GM03348 (cell line): ENCODE results near the gene C1orf210.

ENCODE experiments used
- DNase-seq: peaks from one replicate; pipeline ENCODE4 v3.0.0; 2012; ENCODE audit warnings: low spot score

C1orf210 gene

DNA sequence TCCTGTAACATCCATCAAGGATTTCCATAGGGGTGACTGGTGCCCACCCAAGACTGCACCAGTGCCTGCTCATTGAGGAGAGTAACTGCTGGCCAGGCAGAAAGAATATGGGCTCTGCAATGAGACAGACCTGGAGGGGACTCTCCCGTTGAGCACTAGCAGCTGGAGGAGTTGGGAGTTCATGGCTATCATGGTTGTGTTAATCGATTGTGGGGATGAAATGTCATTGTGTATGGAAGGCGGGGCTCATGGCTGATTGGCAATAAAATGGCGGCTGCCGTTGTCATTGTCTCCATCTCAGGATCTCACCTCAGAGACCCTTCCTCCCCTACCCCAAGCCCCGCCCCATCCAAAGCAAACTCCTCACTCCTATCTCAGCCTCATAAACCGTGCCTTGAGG is 11.7 kb downstream of the C1orf210 start:
- no peak for DNase-seq

GRCh38 chr1:43272576-43273571 is 12.5 kb downstream of the C1orf210 start:
- DNase-seq, result no peak

- DNase-seq, result no peak
Measured at GRCh38 chr1:43272161-43272560, 13.2 kb downstream of the C1orf210 start.

DNA sequence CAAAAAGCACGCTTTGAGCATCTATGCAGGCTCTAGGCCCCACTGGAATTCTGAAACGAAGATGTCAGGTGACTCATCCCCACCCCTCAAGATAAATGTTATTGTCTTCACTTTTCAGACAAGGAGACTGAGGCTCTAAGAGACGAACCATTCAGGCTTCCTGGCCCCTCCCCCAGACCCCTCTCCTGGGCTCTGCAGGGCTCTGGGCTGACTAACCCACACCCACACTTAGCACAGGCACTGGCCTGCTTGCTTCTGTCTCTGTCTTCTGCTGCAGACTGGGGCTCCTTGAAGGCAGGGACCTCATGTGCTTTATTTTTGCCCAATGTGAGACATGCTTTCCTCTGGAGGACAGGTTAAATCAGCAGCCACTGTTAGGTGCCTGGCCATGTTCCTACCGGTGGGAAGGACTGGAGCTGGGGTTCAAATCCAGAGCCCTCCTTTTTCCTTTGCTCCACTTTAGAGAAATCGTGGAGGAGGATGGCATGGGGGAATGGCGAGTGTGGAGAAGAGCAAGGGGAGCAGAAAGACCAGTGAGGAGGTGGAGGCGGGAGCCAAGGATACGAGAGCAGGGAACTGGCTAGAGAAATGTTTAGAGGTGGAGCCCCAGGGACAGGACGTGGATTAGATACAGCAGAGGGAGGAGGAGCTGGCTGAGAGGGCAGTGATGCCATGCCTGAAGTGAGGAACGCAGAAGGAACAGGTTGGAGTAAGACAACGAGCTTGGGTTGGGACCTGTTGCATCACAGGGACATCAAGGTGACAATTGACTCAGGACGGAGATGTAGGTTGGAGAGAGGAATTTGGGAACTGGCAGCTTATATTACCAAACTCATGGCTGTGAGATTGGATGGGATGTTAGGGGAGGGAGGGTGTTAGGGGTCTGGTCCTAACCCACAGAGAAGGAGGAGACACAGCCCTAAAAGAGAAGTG is 13.9 kb downstream of the C1orf210 start:
- DNase-seq, result no peak

DNA sequence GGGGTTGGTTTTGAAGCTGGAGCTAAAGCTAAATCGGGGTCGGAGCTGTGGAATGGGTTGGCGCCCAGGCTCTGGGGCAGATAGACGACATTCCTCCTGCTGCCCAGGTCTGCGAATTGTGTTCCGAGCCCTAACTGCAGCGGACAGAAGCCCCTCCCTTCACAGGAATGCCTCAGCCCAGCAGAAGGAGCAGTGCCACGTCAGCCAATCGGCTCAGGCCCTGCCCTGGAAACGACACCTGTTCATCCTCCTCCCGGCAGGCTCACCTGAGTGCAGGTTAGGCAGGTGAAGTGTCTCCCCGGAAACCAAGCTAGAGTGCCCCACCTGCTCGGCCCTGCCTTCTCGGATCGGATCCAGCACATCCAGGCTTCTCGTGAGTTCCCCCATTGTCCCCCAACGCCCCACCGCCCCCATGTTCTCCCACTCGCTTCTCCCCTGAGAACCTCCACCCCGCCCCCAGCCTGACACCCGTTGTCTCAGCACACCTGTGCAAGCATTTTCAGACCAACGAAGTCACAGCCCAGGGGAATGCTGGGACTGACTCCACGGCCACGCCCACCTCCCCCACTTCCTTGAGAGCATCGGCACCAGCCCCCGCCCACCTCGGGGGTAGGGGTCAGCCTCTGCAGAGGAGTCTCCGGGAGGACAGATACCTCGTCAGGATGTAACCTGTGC is 14.8 kb downstream of the C1orf210 start:
- peak; percentile 32 for DNase-seq

GRCh38 chr1:43269627-43270375 is 15.6 kb downstream of the C1orf210 start, which contains the start of gene TMEM125:
TMEM125 (plus strand) TSS chr1:43269983; CDS start chr1:43272723, 2,740 bp downstream.
- DNase-seq, result peak; percentile 7

DNA sequence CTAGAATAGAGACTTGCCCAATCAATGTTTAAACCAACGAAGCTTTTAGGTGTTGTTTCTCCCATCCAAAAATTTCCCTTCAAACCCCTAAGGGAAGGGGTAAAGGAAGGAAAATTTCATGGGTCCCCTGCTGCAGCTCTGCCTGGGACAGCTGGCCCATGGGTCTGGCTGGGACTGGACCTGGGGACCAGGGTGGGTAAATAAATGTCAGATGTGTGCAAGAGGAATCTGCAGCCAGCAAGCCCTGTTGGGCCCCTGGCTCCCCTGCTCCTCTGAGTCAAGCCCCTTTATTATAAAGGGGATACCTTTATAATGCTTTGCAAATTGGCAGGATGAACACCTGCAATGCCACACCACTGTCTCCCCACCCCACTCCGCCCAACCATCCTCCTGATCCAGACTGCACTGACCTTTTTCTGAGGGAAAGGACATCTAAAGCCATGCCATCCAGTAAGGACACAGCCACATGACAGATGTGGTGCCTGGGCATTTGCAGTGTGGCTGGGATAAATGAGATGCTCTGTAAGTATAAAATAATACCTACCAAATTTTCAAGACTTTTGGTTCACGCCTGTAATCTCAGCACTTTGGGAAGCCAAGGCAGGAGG is 17.5 kb downstream of the C1orf210 start:
- DNase-seq, result no peak

DNA sequence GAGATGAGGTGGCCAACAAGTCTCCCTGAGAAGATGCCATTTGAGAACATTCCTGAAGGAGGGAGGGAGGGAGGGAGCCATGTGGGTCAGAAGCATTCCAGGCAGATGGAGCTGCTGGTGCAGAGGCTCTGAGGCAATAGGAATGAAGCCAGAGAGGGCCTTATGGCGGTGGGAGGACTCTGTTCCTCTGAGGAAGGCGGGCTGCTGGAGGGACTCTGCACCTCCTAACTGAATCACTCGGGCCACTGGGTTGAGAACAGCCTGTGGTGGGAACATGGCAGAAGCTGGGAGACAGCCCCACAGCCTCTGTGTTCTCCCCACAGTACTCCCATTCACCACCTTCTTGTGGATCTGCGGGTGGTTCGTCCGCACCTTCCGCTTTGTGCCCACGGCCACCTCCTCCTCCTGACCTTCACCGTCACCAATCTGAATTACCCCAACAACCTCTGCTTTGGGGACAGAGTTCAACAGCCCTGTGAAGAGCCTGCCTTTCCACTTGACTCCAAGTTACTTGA is 18.0 kb downstream of the C1orf210 start:
- DNase-seq, result peak; percentile 83

- no peak for DNase-seq
Measured at GRCh38 chr1:43266881-43267280, 18.5 kb downstream of the C1orf210 start.

GRCh38 chr1:43265431-43265830 is 19.9 kb downstream of the C1orf210 start:
- no peak for DNase-seq

DNA sequence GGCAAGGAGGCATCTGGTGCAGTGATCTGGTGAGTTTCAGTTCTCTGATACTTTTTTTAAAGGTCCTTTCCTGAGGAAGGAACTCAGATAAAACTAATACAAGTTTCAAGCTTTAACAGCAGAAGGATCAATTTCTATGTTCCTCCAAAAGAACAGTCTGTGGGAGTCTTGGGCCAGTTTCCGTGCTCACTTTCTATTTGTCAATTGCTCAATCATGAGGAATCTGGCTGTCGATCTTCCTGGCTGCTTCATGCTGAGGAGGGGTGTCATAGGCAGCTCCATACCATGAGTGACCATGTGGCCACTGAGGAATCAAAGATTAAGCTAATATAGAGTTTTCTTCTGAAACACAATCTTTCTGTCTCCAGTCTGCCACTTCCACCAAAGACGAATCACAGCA is 27.0 kb downstream of the C1orf210 start:
- no peak for DNase-seq

DNA sequence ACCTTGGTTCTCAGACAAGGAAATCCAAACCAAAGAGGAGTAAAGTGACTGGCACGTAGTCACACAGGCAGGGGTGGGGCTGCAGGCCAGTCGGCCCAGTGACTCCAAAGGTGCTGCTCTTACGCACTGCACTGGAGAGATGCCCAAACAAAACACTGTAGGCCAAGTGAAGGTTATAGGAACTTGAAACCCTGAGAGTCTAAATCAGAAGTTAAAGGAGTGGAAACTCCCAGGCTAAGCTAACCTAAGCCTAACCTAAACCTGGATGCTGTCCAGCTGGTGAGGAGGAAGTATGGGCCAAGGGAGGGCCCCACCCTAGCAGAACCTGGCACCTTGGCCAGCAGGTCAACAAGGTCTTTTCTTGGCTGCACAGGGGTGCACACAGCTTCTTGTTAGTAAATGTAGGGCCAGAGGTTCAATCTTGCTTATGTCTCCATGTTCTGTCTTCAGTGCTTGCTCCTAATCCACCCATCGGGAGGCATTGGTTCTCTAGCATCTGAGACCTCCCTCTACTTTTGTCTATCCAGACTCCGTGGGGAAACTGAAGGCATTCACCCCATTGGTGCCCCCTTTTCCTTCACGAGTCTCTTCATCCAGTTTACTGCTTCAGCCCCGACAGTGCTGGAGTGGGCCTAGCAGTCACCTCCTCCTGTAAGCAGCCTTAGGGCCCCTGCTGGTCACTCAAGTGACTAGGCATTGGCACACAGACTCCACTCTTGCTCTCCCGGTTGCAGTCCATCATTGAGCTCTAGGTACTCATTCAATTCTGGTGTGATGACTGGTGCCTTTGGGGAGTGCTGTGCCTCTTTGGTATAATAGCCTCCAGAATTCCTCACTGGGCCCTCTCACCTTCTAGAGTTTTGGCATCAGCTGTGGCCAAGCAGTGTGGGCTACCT is 28.5 kb downstream of the C1orf210 start:
- DNase-seq, result no peak

DNA sequence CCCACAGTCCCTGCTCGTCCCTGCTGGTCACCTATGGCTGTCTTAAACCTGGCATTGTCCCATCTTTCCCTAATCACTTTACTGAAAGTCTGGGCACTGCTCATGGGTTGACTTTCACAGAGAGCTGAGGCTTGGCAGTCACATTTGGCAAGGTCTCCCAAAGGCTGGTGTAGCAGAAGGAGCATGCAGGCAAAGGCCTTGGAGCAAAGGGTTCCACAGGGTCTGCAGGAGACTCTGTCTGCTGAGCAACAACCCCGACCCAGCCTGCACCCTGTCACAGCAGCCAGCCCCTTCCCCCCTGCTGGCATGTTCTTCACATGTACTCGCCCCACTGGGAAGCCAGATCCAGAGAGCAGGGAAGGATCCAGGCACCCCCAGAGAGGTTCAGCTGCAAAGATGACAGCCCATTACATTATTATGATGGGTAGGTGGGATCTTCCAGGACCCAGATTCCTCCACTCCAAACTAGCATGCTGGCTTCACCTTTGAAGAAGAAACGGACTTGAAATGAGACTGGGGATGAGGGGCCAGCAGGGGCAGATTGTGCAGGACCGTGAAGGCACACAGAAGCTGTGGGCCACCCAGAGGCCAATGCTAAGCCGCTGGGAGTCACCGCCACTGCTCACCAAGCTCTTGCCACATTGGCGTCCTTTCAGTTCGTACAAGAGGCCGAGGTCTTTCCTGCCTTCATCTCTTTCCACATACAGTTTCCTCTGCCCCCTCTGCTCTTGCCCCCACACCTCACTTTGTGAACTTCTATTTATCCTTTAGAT is 29.8 kb downstream of the C1orf210 start:
- DNase-seq, result no peak

DNA sequence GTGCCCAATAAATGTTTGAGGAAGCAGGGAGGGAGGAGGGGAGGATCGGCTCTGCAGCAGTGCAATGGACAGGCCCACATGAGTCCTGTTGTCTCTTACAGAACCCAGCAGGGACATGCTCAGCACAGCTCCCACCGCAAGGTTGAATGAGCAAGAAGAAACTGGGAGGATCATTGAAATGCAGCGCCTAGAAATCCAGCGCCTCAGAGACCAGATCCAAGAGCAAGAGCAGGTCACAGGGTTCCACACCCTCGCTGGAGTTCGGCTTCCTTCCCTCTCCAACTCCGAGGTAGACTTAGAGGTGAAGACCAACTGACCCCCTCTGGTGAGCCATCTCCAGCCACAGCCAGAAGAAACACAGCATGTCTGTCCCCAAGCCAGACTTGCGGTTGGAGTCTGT is 31.5 kb downstream of the C1orf210 start:
- no peak for DNase-seq

DNA sequence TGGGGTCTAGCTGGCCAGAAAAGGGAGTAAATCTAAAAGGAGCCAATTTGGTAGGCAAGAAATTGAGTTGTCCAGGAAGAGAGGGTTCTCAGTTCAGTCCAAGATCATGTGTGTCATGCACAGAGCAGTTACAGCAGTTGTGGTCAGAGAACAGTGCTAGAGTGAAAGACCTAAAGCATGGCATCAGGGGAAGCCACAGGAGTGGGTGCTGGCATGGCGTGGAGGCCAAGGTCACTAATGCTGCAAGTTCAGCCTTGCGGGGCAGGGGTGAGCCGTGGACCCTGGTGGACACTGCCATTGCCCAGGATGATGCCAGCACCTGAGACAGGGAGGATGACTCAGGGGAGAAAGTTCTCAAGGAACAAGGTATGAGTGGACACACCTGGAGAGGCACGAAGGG is 32.2 kb downstream of the C1orf210 start:
- DNase-seq, result no peak

GRCh38 chr1:43252225-43252624 is 33.2 kb downstream of the C1orf210 start:
- DNase-seq, result no peak

- no peak for DNase-seq
Measured at GRCh38 chr1:43251024-43251423, 34.4 kb downstream of the C1orf210 start.

- DNase-seq, result no peak
Measured at GRCh38 chr1:43250351-43250761, 35.0 kb downstream of the C1orf210 start.
